H9 (cell line): ENCODE results near the gene TAF1A. TPM values are rescaled to one million over a fixed set of nuclear protein-coding genes. Genes with fewer than 3 reads are reported as not detected.

ENCODE experiments used
- DNase-seq: peaks from one replicate; pipeline ENCODE4 v3.0.0-alpha.2; 2017
- H2AFZ ChIP-seq: one replicate; pipeline ENCODE4 v1.6.1; 2013; ENCODE audit warnings: mild to moderate bottlenecking, low read length, control low read depth, moderate library complexity
- H2AK5ac ChIP-seq: 2 replicates; pipeline ENCODE4 v1.6.1; 2013; ENCODE audit warnings: low read length, control low read depth, mixed read lengths; ENCODE audit not compliant: insufficient read length
- H2BK120ac ChIP-seq: one replicate; pipeline ENCODE4 v1.6.1; 2013; ENCODE audit warnings: low read depth, mild to moderate bottlenecking, low read length, control low read depth, inconsistent platforms; ENCODE audit not compliant: poor library complexity, severe bottlenecking
- H2BK12ac ChIP-seq: 2 replicates; pipeline ENCODE4 v1.6.1; 2013; ENCODE audit warnings: low read length, control low read depth, mixed read lengths, low read depth; ENCODE audit not compliant: insufficient read length
- H2BK15ac ChIP-seq: 2 replicates; pipeline ENCODE4 v1.6.1; 2013; ENCODE audit warnings: low read depth, low read length, control low read depth
- H2BK20ac ChIP-seq: one replicate; pipeline ENCODE4 v1.6.1; 2013; ENCODE audit warnings: low read depth, mild to moderate bottlenecking, low read length, control low read depth, inconsistent platforms; ENCODE audit not compliant: poor library complexity, severe bottlenecking
- H2BK5ac ChIP-seq: 2 replicates; pipeline ENCODE4 v1.6.1; 2013; ENCODE audit warnings: low read length, control low read depth, mixed read lengths; ENCODE audit not compliant: insufficient read length
- H3K14ac ChIP-seq: 2 replicates; pipeline ENCODE4 v1.6.1; 2013; ENCODE audit warnings: low read length, control low read depth; ENCODE audit not compliant: insufficient read depth
- H3K18ac ChIP-seq: 2 replicates; pipeline ENCODE4 v1.6.1; 2013; ENCODE audit warnings: low read depth, mild to moderate bottlenecking, mixed read lengths, low read length, control low read depth; ENCODE audit not compliant: insufficient read length
- H3K23ac ChIP-seq: 2 replicates; pipeline ENCODE4 v1.6.1; 2013; ENCODE audit warnings: low read length, control low read depth, mixed read lengths, low read depth; ENCODE audit not compliant: insufficient read length
- H3K23me2 ChIP-seq: 2 replicates; pipeline ENCODE4 v1.6.1; 2013; ENCODE audit warnings: low read depth, mild to moderate bottlenecking, mixed read lengths, low read length, control low read depth; ENCODE audit not compliant: insufficient read length, poor library complexity, severe bottlenecking
- H3K27ac ChIP-seq: 2 replicates; pipeline ENCODE4 v1.5.1; 2013; ENCODE audit warnings: low read length, control low read depth, mixed read lengths, low read depth; ENCODE audit not compliant: insufficient read length
- H3K27me3 ChIP-seq: 2 replicates; pipeline ENCODE4 v1.6.1; 2013; ENCODE audit warnings: low read length, control low read depth, inconsistent platforms; ENCODE audit not compliant: insufficient read depth
- H3K4ac ChIP-seq: 2 replicates; pipeline ENCODE4 v1.6.1; 2013; ENCODE audit warnings: low read depth, mild to moderate bottlenecking, control low read depth, inconsistent platforms, low read length, moderate library complexity
- H3K4me1 ChIP-seq: 2 replicates; pipeline ENCODE4 v1.6.1; 2013; ENCODE audit warnings: low read length, control low read depth, inconsistent platforms; ENCODE audit not compliant: insufficient read depth
- H3K4me2 ChIP-seq: 2 replicates; pipeline ENCODE4 v1.6.1; 2013; ENCODE audit warnings: low read length, control low read depth, mixed read lengths; ENCODE audit not compliant: insufficient read length, insufficient read depth
- H3K56ac ChIP-seq: 2 replicates; pipeline ENCODE4 v1.6.1; 2013; ENCODE audit warnings: low read depth, mild to moderate bottlenecking, mixed read lengths, low read length, control low read depth; ENCODE audit not compliant: insufficient read length
- H3K79me1 ChIP-seq: 2 replicates; pipeline ENCODE4 v1.6.1; 2013; ENCODE audit warnings: low read depth, mild to moderate bottlenecking, moderate library complexity, low read length, control low read depth, inconsistent platforms; ENCODE audit not compliant: insufficient read depth, poor library complexity, severe bottlenecking
- H3K79me2 ChIP-seq: 2 replicates; pipeline ENCODE4 v1.6.1; 2013; ENCODE audit warnings: low read length, control low read depth, inconsistent platforms; ENCODE audit not compliant: insufficient read depth
- H3K9ac ChIP-seq: 2 replicates; pipeline ENCODE4 v1.6.1; 2013; ENCODE audit warnings: low read length, control low read depth, mixed read lengths; ENCODE audit not compliant: insufficient read length; ENCODE audit errors: extremely low read depth
- H3K9me3 ChIP-seq: one replicate; pipeline ENCODE4 v1.6.1; 2013; ENCODE audit warnings: low read depth, low read length, inconsistent platforms; ENCODE audit not compliant: control insufficient read depth
- H3T11ph ChIP-seq: one replicate; pipeline ENCODE4 v1.6.1; 2013; ENCODE audit warnings: mild to moderate bottlenecking, low read length, control low read depth, inconsistent platforms
- H4K20me1 ChIP-seq: one replicate; pipeline ENCODE4 v1.6.1; 2013; ENCODE audit not compliant: control insufficient read depth, insufficient read length, insufficient read depth
- H4K5ac ChIP-seq: 2 replicates; pipeline ENCODE4 v1.6.1; 2013; ENCODE audit warnings: low read depth, mild to moderate bottlenecking, mixed read lengths, low read length, control low read depth; ENCODE audit not compliant: insufficient read length
- H4K8ac ChIP-seq: replicated peaks from 2 replicates; pipeline ENCODE4 v1.6.1; 2013; ENCODE audit warnings: low read length, control low read depth, mixed read lengths, low read depth; ENCODE audit not compliant: insufficient read length
- H4K91ac ChIP-seq: 2 replicates; pipeline ENCODE4 v1.6.1; 2013; ENCODE audit warnings: low read depth, mild to moderate bottlenecking, moderate library complexity, mixed read lengths, low read length, control low read depth; ENCODE audit not compliant: insufficient read length
- H3K27ac Mint-ChIP-seq, 3 experiments: 2 replicates in 2 of 3; 3 replicates in 1 of 3; pipeline ENCODE4 v1.8.0; 2020 to 2021; ENCODE audit warnings: mixed read lengths in 3 of 3, mild to moderate bottlenecking in 1 of 3, moderate library complexity in 1 of 3
- H3K27me3 Mint-ChIP-seq: 2 replicates; pipeline ENCODE4 v1.8.0; 2021; ENCODE audit warnings: low read depth, mild to moderate bottlenecking, moderate library complexity, mixed read lengths
- H3K36me3 Mint-ChIP-seq, 3 experiments: 2 replicates in 2 of 3; 3 replicates in 1 of 3; pipeline ENCODE4 v1.8.0; 2020 to 2021; ENCODE audit warnings: low read depth in 3 of 3, mixed read lengths in 3 of 3; ENCODE audit not compliant: insufficient read depth in 1 of 3
- H3K4me1 Mint-ChIP-seq, 2 experiments: 2 replicates each; pipeline ENCODE4 v1.8.0; 2020; ENCODE audit warnings: mixed read lengths in 2 of 2
- H3K4me3 Mint-ChIP-seq, 2 experiments: 2 replicates in 1 of 2; 3 replicates in 1 of 2; pipeline ENCODE4 v1.8.0; 2020 to 2021; ENCODE audit warnings: mild to moderate bottlenecking in 2 of 2, mixed read lengths in 2 of 2, moderate library complexity in 1 of 2
- H3K9me3 Mint-ChIP-seq, 2 experiments: 2 replicates in 1 of 2; 3 replicates in 1 of 2; pipeline ENCODE4 v1.8.0; 2020; ENCODE audit warnings: mild to moderate bottlenecking in 2 of 2, mixed read lengths in 2 of 2, moderate library complexity in 1 of 2
- WGBS: extraction: QIAGEN DNeasy Blood & Tissue Kit; methylation state at CpG from one replicate; pipeline ENCODE4 v1.1.7; 2013; ENCODE audit warnings: missing lambda C conversion rate, low lambda C conversion rate, mixed read lengths; ENCODE audit not compliant: insufficient read length; ENCODE audit errors: extremely low coverage; 5-methylcytosine and 5-hydroxymethylcytosine counted together
- total RNA-seq: library from RNA; stranded (reverse); gene quantifications from 2 replicates; pipeline ENCODE4 v1.2.1, GENCODE V29; 2021
- TF ChIP-seq, protein P1 (sequence below): fragments of 200-600 bp; sonication (generic); conservative IDR thresholded peaks from 3 replicates; pipeline ENCODE4 v1.8.0; 2021; ENCODE audit warnings: antibody characterized with exemption, mild to moderate bottlenecking

Gene TAF1A
- total RNA-seq, 1 experiment from 2014 or later = 14.8 TPM

DNA sequence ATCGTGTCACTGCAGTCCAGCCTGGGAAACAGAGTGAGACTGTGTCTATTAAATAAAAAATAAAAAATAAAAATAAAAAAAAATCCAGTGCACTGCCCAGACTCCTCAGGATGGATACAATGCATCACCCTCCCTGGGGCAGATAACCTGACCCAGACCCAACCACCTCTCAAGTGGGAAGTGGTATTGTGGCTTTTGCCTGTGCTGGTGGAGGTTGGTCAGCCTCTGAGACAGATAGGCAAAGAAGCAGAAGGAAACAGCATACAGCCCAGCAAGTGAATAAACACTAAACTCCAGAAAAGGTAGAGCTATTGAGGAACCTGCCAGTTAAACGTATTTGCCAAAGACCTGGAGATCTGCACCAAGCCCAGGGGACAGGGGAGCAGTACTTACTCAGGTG is 63.8 kb downstream of the TAF1A start:
- no peaks in the 10 kb centered on the region; the same call in none of the 2 replicates for H3K27me3 Mint-ChIP-seq
- no peak overlapping the region for H3K27ac Mint-ChIP-seq
- Histone ChIP-seq H3K9ac (no peak overlapping the region), H3K9me3 (no peaks in the 10 kb centered on the region), H3K23ac (no peak overlapping the region), H4K20me1 (no peaks in the 10 kb centered on the region), H2BK20ac (no peak overlapping the region), H2BK12ac (no peak overlapping the region), H3K27me3 (no peaks in the 10 kb centered on the region), H3K27ac (no peak overlapping the region), H4K8ac (no peak overlapping the region), H2BK5ac (no peak overlapping the region), H2BK120ac (no peak overlapping the region), H3K4me1 (no peaks in the 10 kb centered on the region), H3K4ac (no peak overlapping the region), H3T11ph (no peak overlapping the region), H3K23me2 (no peaks in the 10 kb centered on the region), H4K5ac (no peak overlapping the region), H3K56ac (no peak overlapping the region), H3K79me2 (no peaks in the 10 kb centered on the region), H2AK5ac (no peak overlapping the region), H4K91ac (no peak overlapping the region), H3K79me1 (no peaks in the 10 kb centered on the region), H3K18ac (no peak overlapping the region), H2AFZ (no peak overlapping the region), H3K4me2 (no peak overlapping the region), H3K14ac (no peak overlapping the region), H2BK15ac (no peak overlapping the region)
- TF ChIP-seq, protein P1, sequence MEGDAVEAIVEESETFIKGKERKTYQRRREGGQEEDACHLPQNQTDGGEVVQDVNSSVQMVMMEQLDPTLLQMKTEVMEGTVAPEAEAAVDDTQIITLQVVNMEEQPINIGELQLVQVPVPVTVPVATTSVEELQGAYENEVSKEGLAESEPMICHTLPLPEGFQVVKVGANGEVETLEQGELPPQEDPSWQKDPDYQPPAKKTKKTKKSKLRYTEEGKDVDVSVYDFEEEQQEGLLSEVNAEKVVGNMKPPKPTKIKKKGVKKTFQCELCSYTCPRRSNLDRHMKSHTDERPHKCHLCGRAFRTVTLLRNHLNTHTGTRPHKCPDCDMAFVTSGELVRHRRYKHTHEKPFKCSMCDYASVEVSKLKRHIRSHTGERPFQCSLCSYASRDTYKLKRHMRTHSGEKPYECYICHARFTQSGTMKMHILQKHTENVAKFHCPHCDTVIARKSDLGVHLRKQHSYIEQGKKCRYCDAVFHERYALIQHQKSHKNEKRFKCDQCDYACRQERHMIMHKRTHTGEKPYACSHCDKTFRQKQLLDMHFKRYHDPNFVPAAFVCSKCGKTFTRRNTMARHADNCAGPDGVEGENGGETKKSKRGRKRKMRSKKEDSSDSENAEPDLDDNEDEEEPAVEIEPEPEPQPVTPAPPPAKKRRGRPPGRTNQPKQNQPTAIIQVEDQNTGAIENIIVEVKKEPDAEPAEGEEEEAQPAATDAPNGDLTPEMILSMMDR = no peak
- no peaks in the 10 kb centered on the region; a peak in 2 of 5 replicates for H3K9me3 Mint-ChIP-seq
- H3K36me3 Mint-ChIP-seq = no peaks in the 10 kb centered on the region; a peak in 1 of 7 replicates
- no peaks in the 10 kb centered on the region for H3K4me1 Mint-ChIP-seq
- no peak overlapping the region for H3K4me3 Mint-ChIP-seq
- DNase-seq = no peak
- WGBS = no CpG with 5 or more reads among the region's 2 CpGs
